Stimulated activated CD4-positive, alpha-beta T cell treated with anti-CD3 and anti-CD28 coated beads, TNF-alpha, amount 100 ng/mL, for 4 hours (primary cell): ENCODE measurements around the gene TGFBI.

Source experiments
- DNase-seq, 3 experiments: peaks; one replicate each; pipeline ENCODE4 v3.0.0-alpha.2; 2020; ENCODE audit warnings: low read depth in 3 of 3

Gene TGFBI

DNA sequence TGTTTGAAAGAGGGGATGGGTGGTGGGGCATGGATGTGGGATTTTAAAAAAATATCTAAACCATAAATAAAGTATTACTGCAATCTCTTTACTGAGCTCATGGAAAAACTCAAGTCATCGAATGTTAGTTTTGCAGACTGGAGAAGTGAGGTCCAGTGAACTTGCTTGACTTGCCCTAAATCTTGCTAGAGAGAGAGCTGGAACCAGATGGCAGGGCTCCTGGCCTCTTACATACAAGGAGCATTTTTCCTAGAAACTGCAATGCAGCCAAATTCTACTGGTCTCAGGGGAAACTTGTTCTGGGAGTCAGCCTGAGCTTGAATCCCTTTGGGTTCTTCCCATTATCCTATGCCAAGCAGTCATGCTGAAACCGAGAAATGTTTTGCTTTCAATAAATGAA lies 2.9 kb upstream of the TGFBI start:
- no peak for DNase-seq

DNA sequence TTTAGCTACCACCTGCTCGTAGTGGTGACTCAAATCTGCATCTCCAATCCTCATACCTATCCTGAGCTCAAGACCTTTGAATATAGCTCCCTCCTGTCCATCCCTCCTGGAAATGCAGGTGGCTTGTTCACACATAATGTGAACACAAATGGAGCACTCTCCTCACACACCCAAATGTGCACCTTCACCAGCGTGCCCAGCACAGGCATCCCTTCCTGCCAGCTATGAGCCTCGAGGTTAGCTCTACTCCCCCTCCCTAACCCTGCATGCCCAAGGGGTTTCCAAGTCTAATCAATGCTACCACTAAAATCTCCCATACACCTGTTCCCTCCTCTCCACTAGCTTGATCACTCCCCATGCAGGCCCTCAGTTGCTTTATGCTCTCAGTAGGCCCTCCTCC lies 2.2 kb upstream of the TGFBI start:
- DNase-seq: no peak

DNA sequence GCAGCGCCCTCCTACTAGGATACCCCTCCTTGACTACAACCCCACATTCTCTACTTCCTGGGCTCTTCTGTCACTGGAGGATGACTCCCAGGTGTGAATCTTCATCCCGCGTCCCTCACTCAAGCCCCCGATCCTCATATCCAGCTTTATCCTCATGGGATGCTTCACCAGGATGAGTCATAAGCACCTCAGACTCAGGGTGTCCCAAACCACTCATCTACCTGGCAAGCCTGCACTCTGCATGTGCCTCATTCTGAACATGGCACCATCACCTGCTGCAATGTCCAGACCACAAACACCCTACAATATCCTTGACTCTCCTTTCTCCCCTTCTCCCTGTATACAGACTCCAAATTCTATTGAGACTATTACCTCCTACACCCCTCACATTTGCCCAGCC lies 1.5 kb upstream of the TGFBI start:
- no peak for DNase-seq

DNA sequence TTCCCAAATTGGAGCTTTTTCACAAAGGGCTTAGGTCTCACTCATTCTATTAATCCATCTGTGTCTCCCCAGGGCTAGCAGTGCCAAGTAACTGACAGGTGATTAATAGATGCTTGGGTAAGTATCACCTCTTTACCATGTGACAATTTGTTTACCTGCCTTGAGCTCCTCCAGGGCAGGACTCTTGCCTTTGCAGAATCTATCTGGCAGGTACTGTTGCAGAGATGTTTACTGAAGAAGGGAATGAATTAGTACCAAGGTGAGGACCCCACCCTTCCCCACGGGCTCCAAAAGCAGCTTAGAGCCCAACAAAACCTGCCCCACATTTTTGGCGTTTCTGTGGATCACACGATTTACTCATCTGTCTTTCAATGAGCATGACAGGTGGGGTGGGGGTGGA lies 698 bp upstream of the TGFBI start:
- no peak for DNase-seq

DNA sequence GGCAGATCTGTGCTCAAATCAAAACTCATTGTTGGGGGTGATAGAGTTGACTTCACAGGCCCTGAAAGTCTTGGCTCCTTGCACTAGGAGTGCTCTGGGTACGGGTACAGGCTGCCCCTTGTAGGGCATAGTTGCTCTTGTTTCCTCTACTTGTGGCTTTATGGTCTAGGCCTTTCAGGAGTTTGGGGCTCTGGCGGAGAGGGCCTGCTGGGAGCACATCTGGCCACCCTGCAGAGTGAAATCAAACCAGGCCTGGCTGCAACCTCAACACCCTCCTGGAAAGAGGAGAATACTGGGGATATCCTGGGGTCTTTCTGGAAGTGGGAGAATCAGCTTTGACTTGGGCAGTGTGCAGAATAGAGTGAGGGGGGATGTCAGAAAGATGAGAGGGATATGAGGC lies 1.5 kb downstream of the TGFBI start:
- DNase-seq: no peak

DNA sequence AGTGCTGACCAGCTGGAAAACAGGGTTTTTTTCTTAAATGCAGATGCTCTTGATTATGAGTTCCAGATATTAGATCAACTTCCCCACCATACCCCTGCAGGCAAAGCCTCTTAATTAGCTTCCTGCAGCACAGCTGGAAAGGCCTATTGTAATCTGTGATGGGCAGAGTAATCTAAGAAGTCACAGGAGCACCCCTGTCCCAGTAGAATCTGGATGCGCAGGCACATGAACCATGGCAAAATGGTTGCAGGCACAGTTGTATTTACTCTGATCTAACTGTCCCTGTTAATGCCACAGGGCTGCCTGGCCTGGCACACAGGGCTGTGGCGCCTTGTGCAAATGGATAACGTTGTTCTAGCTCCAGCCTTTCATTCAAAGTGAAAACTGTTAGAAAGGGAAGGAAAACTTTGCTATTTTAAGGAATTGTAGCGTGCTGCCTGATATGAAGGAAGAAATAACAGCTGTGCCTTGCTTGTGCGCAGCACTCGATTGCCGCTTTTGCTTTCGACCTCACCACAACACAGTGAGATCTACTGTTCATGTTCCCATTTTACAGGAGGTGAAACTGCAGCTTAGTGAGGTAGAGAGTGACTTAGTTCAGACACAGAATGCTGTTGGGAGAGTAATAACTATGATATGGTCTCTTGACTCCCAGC lies 2.3 kb downstream of the TGFBI start:
- DNase-seq: no peak

DNA sequence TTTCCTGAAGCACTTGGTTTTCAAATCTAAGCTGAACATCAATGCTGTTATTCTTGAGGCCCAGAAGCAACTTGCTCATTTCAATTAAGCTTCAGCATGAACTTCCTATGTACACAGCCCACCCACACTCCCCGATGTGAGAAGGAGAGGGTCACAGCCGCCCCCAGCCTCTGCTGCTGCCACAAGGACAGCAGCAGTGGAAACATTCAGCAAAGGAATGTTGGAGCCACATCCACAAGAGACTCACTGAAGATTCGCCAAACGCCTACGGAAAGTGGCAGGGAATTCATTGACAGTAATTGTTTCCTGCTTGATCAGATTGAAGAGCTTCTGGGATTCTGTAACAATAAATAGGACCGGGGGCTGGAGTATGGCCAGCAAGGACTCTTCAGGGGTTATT lies 2.9 kb downstream of the TGFBI start:
- DNase-seq: no peak

DNA sequence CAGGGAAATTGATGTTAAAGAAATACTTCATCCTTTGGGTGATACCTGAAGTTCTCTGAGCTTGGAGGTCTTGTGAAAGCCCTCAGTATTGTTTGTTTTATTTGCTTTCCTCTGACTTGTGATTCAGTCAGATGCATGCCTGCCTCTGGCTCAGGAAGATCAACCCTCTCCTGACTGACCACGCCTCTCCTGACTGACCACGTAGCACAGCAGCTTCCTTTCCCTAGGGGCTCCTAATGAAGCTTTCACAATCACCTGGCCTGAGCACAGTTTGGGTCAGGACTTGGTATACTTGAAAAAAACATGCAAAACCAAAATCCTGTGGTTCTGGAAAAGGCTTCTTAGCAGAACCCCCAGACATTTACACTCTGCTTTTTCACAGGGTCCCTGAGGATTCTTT lies 3.8 kb downstream of the TGFBI start:
- no peak for DNase-seq

DNA sequence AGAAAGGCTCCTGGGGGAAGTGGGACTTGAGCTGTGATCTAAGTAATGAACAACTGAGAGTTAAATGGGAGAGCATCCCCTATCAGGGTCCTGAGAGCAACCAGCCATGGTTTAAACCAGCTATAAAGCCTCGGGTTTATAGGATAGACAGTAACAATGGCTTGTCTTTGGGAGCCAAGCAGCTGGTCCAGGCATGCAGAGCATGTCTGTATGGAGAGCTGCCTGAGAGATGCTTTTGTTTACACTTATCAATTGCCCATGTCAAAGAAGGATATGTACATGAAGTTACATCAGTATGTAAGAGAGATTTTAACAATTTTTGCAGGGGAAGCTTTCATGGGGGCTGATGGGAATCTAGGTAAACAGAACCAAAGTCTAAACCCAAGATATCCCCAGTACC lies 4.4 kb downstream of the TGFBI start:
- no peak for DNase-seq

DNA sequence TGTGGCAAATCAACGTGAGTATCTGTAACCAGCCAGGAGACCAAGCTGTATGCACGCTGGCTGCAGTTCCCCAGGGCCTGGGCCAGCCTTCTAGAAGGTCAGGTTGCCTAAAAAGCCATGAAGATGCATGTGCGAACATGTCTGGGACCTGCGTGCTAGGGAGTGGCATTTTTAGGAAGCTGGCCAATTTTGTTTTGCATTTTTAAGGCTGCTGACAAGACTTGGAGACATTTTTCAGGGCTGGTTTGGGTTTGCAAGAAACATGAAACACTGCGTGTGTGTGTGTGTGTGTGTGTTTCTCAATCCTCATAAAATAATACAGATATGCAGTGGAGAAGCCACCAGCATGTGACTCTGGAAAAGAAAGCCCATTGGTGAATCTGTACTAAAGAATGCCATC lies 5.1 kb downstream of the TGFBI start:
- no peak for DNase-seq

DNA sequence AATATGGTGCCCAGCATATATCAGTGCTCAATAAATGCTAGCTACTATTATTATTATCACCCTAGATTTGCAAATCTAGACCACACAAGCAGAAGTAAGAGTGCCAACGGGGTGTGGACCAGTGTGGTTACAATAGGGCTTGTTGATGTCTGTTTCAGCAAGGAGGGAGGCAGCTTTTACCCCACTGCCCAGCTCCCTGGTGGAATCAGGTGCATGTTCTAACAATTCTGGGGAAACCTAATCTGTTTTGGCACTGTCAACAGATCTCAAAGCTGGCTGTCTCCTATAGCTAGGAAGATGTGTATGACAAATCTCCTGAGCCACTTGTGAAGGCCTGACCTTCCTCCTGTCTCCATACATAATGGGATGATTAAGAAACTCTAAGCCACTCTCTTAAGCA lies 5.7 kb downstream of the TGFBI start:
- no peak for DNase-seq

DNA sequence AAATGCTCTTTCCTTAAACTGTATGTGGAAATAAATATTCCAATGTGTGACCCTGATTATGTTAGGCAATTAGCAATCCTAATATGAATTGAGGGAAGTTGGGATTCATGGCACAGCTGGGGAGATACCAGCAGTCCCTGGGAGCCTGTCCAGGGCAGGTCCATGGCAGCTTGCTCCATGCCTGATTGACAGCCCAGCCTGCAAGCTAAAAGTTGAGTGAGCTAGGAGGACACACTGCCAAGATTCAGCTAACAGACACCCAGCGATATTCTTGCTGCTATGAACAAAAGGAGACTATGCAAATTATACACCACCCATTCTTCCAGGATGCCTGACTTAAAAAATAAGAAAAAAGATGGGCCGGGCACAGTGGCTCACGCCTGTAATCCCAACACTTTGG lies 6.2 kb downstream of the TGFBI start:
- DNase-seq: no peak

DNA sequence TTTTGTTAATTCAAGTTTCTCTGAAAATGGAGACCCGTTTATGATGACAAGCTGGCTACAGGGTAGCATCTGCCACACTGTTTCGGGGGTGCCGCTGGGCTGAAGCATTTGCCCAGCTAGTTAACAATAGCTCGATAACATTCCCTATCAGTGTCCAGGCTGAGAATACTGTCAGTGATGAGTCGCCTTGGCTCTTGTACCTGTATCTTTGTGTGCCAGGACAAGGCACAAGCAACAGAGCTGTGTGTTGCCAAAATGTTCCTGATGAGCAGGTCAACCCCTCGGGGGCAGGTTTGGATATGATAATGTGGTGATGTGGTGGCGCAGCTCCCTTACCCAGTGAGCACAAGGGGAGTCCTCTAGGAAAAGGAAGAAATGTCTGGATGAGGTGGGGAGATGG lies 7.0 kb downstream of the TGFBI start:
- no peak for DNase-seq

DNA sequence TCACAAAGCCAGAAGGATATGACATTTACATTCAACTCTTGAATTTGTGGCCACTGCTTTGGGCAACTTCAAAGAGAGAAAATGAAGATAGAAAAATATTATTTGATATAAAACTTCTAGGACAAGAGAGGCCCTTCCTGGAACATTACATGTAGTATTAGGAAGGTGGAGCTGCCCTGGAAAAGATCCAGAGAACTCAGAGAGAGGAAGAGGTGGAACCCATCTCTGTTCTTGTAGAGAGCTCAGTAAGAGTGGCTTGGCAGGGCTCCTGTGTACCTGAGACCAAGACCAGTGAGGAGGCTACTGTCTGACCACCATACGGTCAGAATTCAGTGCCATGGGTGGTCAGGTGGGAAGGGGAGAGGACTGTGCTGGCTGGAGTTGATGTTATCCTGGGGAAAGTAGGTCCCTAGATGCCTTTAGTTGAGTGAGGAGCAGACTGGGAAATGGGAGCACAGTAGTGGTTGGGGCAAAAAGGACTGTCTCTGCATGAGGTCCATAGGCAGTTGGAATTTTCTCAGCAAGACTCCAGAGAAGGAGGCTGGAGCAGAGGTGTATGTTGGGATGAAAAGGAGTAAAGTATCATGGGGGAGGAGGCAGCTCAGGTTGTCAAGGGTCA lies 7.6 kb downstream of the TGFBI start:
- DNase-seq: no peak

DNA sequence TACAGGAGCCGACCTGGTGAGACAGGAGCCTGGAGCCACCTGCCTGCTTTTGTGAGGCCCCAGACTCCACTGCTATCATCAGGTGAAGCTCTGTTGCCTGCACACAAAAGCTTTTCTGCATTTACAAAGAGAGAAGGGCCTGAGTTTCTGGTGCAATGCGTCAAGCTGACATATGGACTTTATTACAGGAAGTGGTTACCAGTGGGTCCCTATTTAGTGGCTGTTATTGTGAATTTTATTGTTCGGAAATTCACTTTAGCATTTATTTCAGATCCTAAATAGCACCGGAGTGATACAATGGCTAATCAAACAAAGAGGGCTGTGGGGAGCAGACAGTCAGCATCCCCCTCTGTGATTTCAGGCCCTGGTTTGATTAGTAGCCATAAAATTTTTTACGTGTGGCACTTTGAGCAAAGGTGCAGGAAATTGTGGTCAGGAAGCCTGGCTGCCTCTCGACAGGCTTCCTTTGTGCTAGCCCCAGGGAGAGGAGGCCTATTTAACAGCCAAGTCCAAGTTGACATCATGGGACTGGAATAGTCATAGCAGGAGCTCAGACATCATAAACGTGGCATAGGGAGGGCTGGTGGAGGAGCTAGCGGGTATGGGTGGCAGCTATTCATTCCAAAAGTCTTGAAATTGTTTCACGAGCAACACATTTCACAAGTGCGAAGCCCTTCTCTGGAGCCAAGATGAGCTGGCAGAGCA lies 8.4 kb downstream of the TGFBI start:
- no peak for DNase-seq

DNA sequence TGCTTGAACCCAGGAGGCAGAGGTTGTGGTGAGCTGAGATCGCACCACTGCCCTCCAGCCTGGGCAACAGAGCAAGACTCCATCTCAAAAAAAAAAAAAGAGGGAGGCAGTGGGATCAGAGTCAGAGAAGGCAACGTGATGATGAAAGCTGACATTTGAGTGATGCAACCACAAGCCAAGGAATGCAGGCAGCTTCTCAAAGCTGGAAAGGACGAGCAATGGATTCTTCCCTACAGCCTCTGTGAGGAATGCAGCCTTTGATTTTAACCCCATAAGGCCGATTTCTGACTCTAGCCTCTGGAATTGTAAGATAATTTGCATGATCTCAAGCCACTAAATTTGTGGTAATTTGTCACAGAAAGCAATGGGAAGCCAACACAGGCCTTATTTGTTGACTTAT lies 9.8 kb downstream of the TGFBI start:
- DNase-seq: no peak

DNA sequence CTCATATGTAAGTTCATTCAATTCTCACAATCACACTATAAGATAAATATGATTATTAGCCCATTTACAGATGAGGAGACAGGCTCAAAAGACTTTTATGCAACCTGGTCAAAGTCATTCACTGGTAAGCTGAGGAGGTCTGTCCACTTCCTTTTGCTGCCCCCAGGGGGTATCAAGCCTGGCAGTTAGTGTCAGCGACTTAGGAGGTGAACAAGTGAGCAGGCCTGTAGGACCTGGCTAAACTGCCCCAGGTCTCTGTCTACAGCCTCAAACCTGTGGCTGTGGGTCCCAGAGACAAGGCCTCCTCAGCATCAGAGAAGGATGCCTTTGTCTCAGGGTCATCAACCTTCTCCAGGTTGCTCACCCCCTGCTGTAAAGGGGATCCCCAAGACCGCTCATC lies 10.4 kb downstream of the TGFBI start:
- DNase-seq: no peak

DNA sequence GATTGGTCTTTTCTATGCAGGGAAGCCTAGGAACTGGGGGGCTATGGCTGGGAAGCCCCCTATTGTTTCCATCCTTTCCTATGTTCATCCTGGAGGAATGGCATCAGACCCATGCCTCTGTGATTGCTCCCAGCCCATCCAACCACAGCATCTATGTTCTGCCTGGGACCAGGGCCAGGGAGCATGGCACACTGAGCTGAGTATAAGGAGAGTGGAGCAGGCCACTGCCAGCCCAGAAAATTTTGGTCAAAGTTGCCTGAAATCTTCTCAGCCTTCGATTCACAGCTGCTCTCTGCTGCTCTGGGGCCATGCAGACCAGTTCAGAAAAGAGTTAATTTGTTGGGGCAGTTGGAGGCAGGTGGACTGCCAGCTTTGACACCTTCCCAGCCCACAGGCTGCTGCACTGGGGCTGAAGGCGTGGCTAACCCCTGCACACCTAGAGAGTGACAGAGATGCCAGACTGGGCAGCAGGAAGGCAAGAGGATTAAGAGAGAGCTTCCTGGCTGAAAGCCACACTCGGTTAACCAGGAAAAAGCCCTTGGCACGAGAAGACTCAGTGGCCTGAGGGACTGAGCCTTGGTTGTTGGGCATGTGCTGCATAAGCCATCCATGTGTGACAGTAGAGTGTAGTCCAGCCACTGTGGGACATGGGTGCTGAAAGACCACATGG lies 12.1 kb downstream of the TGFBI start:
- no peak for DNase-seq

DNA sequence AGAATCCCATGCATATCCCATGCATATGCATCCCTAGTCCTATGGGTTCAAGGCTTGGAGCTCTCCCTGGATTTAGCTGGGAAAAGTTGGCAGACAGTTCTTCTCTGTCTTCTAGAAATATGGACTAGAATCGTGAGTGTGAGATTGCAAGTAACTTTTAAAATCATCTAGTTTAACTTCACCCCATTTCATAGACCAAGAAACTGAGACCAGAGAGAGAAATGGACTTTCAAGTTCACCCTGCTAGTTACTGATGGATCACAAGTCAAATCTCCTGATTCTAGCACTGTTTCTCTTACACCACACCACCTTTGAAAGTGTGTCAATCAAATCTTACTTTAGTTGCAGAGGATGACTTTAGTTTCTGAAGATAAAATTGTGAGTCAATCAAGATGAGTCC lies 13.4 kb downstream of the TGFBI start:
- no peak for DNase-seq

DNA sequence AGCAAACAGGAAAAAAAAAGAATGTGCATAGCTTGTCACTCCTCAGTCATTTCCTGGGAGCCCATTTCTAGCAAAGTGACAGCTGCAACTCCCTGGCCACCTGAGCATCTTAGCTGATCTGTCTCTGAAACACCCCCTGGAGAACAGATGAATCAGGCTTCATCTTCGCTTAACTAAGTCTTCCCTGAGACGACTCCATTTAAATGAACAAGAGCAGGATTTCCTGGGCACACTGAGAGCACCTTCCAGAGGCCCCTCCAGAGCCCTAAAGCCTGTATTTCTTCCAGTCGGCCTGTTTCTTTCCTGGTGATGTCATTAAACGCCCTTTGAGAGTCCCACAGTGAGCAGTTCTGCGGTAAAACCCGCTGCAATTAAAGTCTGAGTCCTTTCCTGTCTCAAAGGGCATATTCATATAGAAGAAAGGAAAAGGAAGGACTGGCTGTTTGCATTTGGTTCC lies 13.9 kb downstream of the TGFBI start:
- no peak for DNase-seq

DNA sequence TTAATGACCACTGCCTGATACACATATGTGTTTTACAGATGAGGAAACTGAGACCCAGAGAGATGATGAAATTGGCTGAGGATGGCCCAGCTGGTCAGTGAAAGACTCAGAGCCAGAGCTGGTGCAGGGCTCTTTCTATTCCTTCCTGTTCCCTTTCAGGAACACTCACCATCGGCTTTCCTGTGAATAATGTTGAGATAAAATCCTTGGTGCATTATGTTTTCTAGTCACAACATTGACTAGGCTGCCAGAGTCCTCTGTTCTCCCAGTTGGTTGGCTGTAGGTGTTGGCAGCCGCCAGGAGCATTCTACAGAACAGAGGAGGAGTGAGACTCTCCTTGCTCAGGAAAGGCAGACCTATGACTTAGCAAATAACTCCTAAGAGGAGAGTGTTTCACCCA lies 14.8 kb downstream of the TGFBI start:
- DNase-seq: no peak

DNA sequence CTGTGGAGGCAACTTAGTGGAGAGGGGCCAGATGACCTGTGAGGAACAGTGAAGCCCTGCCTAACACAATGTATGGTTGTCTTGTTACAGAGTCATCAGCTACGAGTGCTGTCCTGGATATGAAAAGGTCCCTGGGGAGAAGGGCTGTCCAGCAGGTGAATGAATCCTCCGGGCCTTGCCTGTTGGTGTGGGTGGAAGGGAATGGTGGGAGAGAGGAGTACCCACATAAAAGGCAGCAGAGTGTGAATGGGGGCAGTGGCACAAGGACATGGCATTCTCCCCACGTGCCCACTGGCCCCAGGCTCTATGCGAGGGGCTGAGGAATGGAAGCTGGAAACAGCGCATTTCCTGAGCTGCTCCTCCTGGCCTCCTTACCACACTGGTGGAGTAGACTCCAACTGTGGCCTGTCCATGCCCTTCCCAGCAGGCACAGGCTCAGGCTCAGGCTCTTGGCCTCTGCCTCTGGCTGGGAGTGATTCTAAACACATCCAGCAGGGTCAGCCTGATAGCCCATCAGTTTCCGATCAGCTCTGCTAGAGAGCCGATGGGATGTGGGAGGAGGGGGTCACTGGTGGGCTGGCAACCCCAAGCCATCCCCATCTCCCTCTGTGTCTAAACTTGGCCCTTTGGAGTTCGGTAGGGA lies 15.3 kb downstream of the TGFBI start:
- no peak for DNase-seq
